Activated CD4-positive, alpha-beta T cell treated with anti-CD3 and anti-CD28 coated beads for 36 hours (primary cell): ENCODE results near the gene PTPN9. TPM values are rescaled to one million over a fixed set of nuclear protein-coding genes. Genes with fewer than 3 reads are reported as not detected.
"Not testable (repeated sequence)": the region's sequence is repeated elsewhere in the genome, so short reads cannot be mapped to it uniquely, and the experiment has no call there.

Source experiments
- ATAC-seq: fragments of 200-7000 bp; cut with Tn5 transposase; one replicate; pipeline ENCODE4 v1.10.0; 2021; ENCODE audit warnings: mild to moderate bottlenecking, moderate library complexity
- CTCF ChIA-PET: fragments of 350-600 bp; sonication (Branson Sonifier 250); formaldehyde crosslinking; loops from one replicate; lab custom pipeline; 2021; ENCODE audit warnings: antibody characterized with exemption; lab: Charles Lee
- POLR2A ChIA-PET: fragments of 350-600 bp; sonication (Branson Sonifier 250); formaldehyde crosslinking; loops from one replicate; lab custom pipeline; 2021; ENCODE audit warnings: antibody characterized with exemption, inconsistent platforms; lab: Charles Lee
- DNase-seq: peaks from one replicate; pipeline ENCODE4 v3.0.0-alpha.2; 2020
- H3K27ac Mint-ChIP-seq: one replicate; pipeline ENCODE4 v1.8.0; 2021; ENCODE audit warnings: mixed read lengths
- H3K27me3 Mint-ChIP-seq: one replicate; pipeline ENCODE4 v1.8.0; 2021; ENCODE audit warnings: mixed read lengths
- H3K36me3 Mint-ChIP-seq: one replicate; pipeline ENCODE4 v1.8.0; 2021; ENCODE audit warnings: low read depth, mixed read lengths
- H3K4me1 Mint-ChIP-seq: one replicate; pipeline ENCODE4 v1.8.0; 2021; ENCODE audit warnings: mixed read lengths
- H3K4me3 Mint-ChIP-seq: one replicate; pipeline ENCODE4 v1.8.0; 2021; ENCODE audit warnings: mild to moderate bottlenecking, moderate library complexity, mixed read lengths
- H3K9me3 Mint-ChIP-seq: one replicate; pipeline ENCODE4 v1.8.0; 2021; ENCODE audit warnings: low read depth, mixed read lengths
- intact Hi-C, 2 experiments: fragments of 100-400 bp; cut with DNase I in 1 of 2; cut with micrococcal nuclease in 1 of 2; formaldehyde crosslinking; loops; one replicate each; pipeline versions ENCODE4 v1.14.2 to v1.15.1; 2022 to 2024; cut with DNase I, micrococcal nuclease
- total RNA-seq, 2 experiments: library from RNA; stranded (reverse); gene quantifications; one replicate each; pipeline ENCODE4 v1.2.3, GENCODE V29; 2021

Gene PTPN9
- total RNA-seq, 2 experiments from 2014 or later, result 15.0 to 16.5 TPM

GRCh38 chr15:75477094-75477493 is 102.0 kb downstream of the PTPN9 start:
- ATAC-seq, intact Hi-C loops, H3K27me3 Mint-ChIP-seq, H3K36me3 Mint-ChIP-seq, H3K9me3 Mint-ChIP-seq, H3K4me1 Mint-ChIP-seq, DNase-seq, H3K27ac Mint-ChIP-seq, H3K4me3 Mint-ChIP-seq, POLR2A ChIA-PET: not testable (repeated sequence)
- CTCF ChIA-PET, result interaction anchor here (0.7 kb wide), 1 partner anchor 16 kb away, joined by 3 read pairs; no protein-coding TSS in a partner anchor

- no peak for ATAC-seq
- Mint-ChIP-seq H3K27ac (peak overlapping the region; percentile 23), H3K4me3 (no peak overlapping the region), H3K9me3 (no peaks in the 10 kb centered on the region), H3K27me3 (no peaks in the 10 kb centered on the region), H3K4me1 (no peaks in the 10 kb centered on the region), H3K36me3 (peaks cover 20% of the 10 kb centered on the region)
- ChIA-PET POLR2A (no interaction called here), CTCF (interaction anchor here (0.6 kb wide), 1 partner anchor 522 kb away, joined by 3 read pairs; no protein-coding TSS in a partner anchor)
- DNase-seq, result no peak
- intact Hi-C loops, result no loop called here
Observed at GRCh38 chr15:75468913-75469598, 110.1 kb downstream of the PTPN9 start.

GRCh38 chr15:75460646-75461045 is 118.5 kb downstream of the PTPN9 start:
- no peak overlapping the region for H3K4me3 Mint-ChIP-seq
- H3K27ac Mint-ChIP-seq, result no peak overlapping the region
- POLR2A ChIA-PET, result no interaction called here
- intact Hi-C loops, result no loop called here
- DNase-seq (no peak), ATAC-seq (no peak)
- H3K9me3 Mint-ChIP-seq, result no peaks in the 10 kb centered on the region
- CTCF ChIA-PET, result no interaction called here
- no peaks in the 10 kb centered on the region for H3K27me3 Mint-ChIP-seq
- H3K4me1 Mint-ChIP-seq, result peaks cover 7% of the 10 kb centered on the region
- H3K36me3 Mint-ChIP-seq, result no peaks in the 10 kb centered on the region

- Mint-ChIP-seq H3K4me3 (no peak overlapping the region), H3K4me1 (peaks cover 7% of the 10 kb centered on the region), H3K27me3 (no peaks in the 10 kb centered on the region), H3K9me3 (no peaks in the 10 kb centered on the region), H3K36me3 (no peaks in the 10 kb centered on the region), H3K27ac (no peak overlapping the region)
- DNase-seq (no peak), ATAC-seq (no peak)
- POLR2A ChIA-PET, result no interaction called here
- CTCF ChIA-PET, result interaction anchor here (0.6 kb wide), 1 partner anchor 90 kb away, joined by 4 read pairs; no protein-coding TSS in a partner anchor
- intact Hi-C loops, result loop anchor here in 1 of 2 experiments (10.0 kb wide), 1 partner anchor 1535 kb away; the partner anchor contains the start of gene PSTPIP1
Observed at GRCh38 chr15:75459581-75459980, 119.5 kb downstream of the PTPN9 start.

- H3K4me3 Mint-ChIP-seq, result peak overlapping the region; percentile 99
- DNase-seq (no peak), ATAC-seq (no peak)
- intact Hi-C loops, result loop anchor here in 1 of 2 experiments (10.0 kb wide), 1 partner anchor 1538 kb away; the partner anchor contains the start of gene PSTPIP1
- H3K27ac Mint-ChIP-seq, result peak overlapping the region; percentile 83
- no peaks in the 10 kb centered on the region for H3K9me3 Mint-ChIP-seq
- H3K4me1 Mint-ChIP-seq, result peaks cover 7% of the 10 kb centered on the region
- H3K36me3 Mint-ChIP-seq, result peaks cover 2% of the 10 kb centered on the region
- ChIA-PET POLR2A (interaction anchor here (7.3 kb wide), 1 partner anchor 87 kb away, joined by 83 read pairs; the partner anchor contains the start of gene MAN2C1), CTCF (interaction anchor here (1.1 to 4.8 kb wide), 2 partner anchors 10 to 89 kb away, joined by 3 to 37 read pairs; partner anchors contain the start of gene MAN2C1)
- H3K27me3 Mint-ChIP-seq, result no peaks in the 10 kb centered on the region
Observed at GRCh38 chr15:75456710-75457109, 122.4 kb downstream of the PTPN9 start.

- no peaks in the 10 kb centered on the region for H3K27me3 Mint-ChIP-seq
- peak overlapping the region; percentile 83 for H3K27ac Mint-ChIP-seq
- ATAC-seq (no peak), DNase-seq (peak; percentile 78)
- H3K4me3 Mint-ChIP-seq, result peak overlapping the region; percentile 99
- intact Hi-C loops, result loop anchor here (1.0 to 10.0 kb wide), 6 partner anchors 169 to 1965 kb away; partner anchors contain the start of genes ARID3B (in 1 of the 2), CLK3 (in 1 of the 2), HMG20A (in 1 of the 2) and PEAK1 (in 1 of the 2)
- peaks cover 2% of the 10 kb centered on the region for H3K36me3 Mint-ChIP-seq
- ChIA-PET POLR2A (interaction anchor here (0.7 to 7.3 kb wide), 7 partner anchors 10 to 255 kb away, joined by 3 to 83 read pairs (median 4); partner anchors contain the start of genes IMP3 and MAN2C1), CTCF (interaction anchor here (0.6 to 4.8 kb wide), 8 partner anchors 9 to 730 kb away, joined by 3 to 37 read pairs (median 4); partner anchors contain the start of genes MAN2C1, SNUPN and SNX33)
- H3K9me3 Mint-ChIP-seq, result no peaks in the 10 kb centered on the region
- H3K4me1 Mint-ChIP-seq, result peaks cover 7% of the 10 kb centered on the region
Observed at GRCh38 chr15:75455982-75456531, 123.1 kb downstream of the PTPN9 start.

GRCh38 chr15:75455424-75455981 is 123.6 kb downstream of the PTPN9 start:
- Mint-ChIP-seq H3K27me3 (no peaks in the 10 kb centered on the region), H3K36me3 (peaks cover 2% of the 10 kb centered on the region), H3K27ac (peak overlapping the region; percentile 83), H3K4me1 (peaks cover 8% of the 10 kb centered on the region), H3K4me3 (peak overlapping the region; percentile 99), H3K9me3 (no peaks in the 10 kb centered on the region)
- DNase-seq (peak; percentile 95), ATAC-seq (no peak)
- ChIA-PET CTCF (interaction anchor here (0.6 to 4.8 kb wide), 8 partner anchors 10 to 730 kb away, joined by 3 to 37 read pairs (median 4); partner anchors contain the start of genes MAN2C1, SNUPN and SNX33), POLR2A (interaction anchor here (0.6 to 7.3 kb wide), 9 partner anchors 9 to 254 kb away, joined by 3 to 83 read pairs (median 3); partner anchors contain the start of genes IMP3 and MAN2C1)
- intact Hi-C loops, result loop anchor here (1.0 to 10.0 kb wide), 6 partner anchors 170 to 1965 kb away; partner anchors contain the start of genes ARID3B (in 1 of the 2), CLK3 (in 1 of the 2), HMG20A (in 1 of the 2) and PEAK1 (in 1 of the 2)

- H3K27ac Mint-ChIP-seq, result peak overlapping the region; percentile 83
- peak overlapping the region; percentile 99 for H3K4me3 Mint-ChIP-seq
- H3K27me3 Mint-ChIP-seq, result no peaks in the 10 kb centered on the region
- ATAC-seq (no peak), DNase-seq (peak; percentile 91)
- ChIA-PET CTCF (interaction anchor here (0.5 to 4.8 kb wide), 11 partner anchors 9 to 936 kb away, joined by 3 to 37 read pairs (median 4); partner anchors contain the start of genes IMP3, MAN2C1 and SNUPN), POLR2A (interaction anchor here (0.5 to 7.3 kb wide), 20 partner anchors 8 to 912 kb away, joined by 3 to 83 read pairs (median 3); partner anchors contain the start of genes IMP3, MAN2C1 and SNUPN)
- peaks cover 14% of the 10 kb centered on the region for H3K4me1 Mint-ChIP-seq
- intact Hi-C loops, result loop anchor here (1.0 to 10.0 kb wide), 21 partner anchors 47 to 1966 kb away; partner anchors contain the start of genes CLK3 (in 2 of the 2), IMP3 (in 2 of the 2), PTPN9 (in 2 of the 2) and ARID3B (in 1 of the 2)
- H3K36me3 Mint-ChIP-seq, result peaks cover 2% of the 10 kb centered on the region
- no peaks in the 10 kb centered on the region for H3K9me3 Mint-ChIP-seq
Observed at GRCh38 chr15:75454471-75455378, 124.4 kb downstream of the PTPN9 start.

- Mint-ChIP-seq H3K4me1 (peaks cover 18% of the 10 kb centered on the region), H3K9me3 (no peaks in the 10 kb centered on the region), H3K27me3 (no peaks in the 10 kb centered on the region), H3K36me3 (peaks cover 2% of the 10 kb centered on the region), H3K27ac (peak overlapping the region; percentile 96), H3K4me3 (peak overlapping the region; percentile 99)
- CTCF ChIA-PET, result interaction anchor here (0.6 to 4.8 kb wide), 7 partner anchors 13 to 937 kb away, joined by 3 to 37 read pairs (median 4); partner anchors contain the start of genes IMP3, MAN2C1 and SNUPN
- ATAC-seq, result peak; percentile 40
- peak; percentile 98 for DNase-seq
- POLR2A ChIA-PET, result interaction anchor here (0.5 to 7.3 kb wide), 20 partner anchors 10 to 911 kb away, joined by 3 to 83 read pairs (median 3); partner anchors contain the start of genes IMP3, MAN2C1 and SNUPN
- intact Hi-C loops, result loop anchor here (1.0 to 10.0 kb wide), 22 partner anchors 47 to 1967 kb away; partner anchors contain the start of genes CLK3 (in 2 of the 2), IMP3 (in 2 of the 2), MAN2C1 (in 2 of the 2) and PTPN9 (in 2 of the 2)
Observed at GRCh38 chr15:75453703-75454470, 125.2 kb downstream of the PTPN9 start.
